GM21447 (cell line): ENCODE measurements around the gene TEX51.

ENCODE experiments used
- ATAC-seq: cut with Tn5 transposase; IDR thresholded peaks from one replicate; pipeline ENCODE4 v1.9.1; 2021; ENCODE audit not compliant: unreplicated experiment

TEX51 gene

GRCh38 chr2:126891681-126892500 lies 6.8 kb upstream of the TEX51 start:
- no peak for ATAC-seq

DNA sequence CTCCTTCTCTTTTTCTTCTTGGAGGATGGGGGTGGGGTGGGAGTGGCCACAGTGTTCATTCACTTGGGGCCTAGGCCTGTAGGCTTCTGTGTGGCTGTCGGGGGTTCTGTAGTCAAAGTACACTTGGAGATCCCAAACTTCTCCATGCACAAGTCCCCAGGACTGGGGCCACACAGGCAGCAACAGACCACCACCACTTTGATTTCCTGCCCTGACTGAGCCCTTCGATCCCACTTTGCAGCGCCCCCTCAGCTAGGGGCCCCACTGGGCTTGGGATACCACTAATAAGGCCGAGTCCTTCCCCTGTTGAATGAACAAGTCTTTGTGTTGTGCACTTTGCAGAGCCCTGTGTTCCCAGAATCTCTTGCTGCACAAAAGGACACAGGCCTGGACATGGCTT lies 5.5 kb upstream of the TEX51 start:
- ATAC-seq: no peak

- no peak for ATAC-seq
Observed at GRCh38 chr2:126893606-126894005, 5.1 kb upstream of the TEX51 start.

GRCh38 chr2:126894082-126894481 lies 4.6 kb upstream of the TEX51 start:
- ATAC-seq: no peak

DNA sequence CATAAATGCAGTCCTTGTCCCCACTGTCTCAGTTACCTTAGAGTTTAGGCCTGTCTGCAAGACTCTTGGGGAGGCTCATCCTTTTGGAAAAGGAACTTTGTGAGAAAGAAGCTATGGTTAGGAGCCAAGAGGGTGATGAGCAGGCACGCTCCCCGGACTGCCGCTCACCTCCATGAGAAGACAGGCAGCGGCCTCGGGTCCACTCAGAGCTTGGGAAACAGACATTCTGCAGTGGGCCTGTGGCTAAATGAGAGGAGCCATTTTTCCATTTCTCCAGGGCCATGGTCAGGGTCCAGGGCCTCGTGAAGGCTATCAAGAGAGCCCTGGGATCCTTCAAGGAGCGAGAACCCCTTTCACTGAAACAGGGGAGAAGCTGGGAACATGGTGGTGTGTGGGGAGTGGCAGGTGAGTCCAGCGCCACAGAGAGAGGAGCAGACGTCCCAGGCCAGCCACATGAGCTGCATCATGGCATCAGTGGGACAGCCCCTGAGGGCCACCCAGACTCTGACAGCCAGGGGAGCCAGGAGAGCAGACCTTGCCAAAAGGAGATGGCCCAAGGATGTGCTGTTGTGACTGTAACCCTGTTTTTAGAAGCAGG lies 4.0 kb upstream of the TEX51 start:
- ATAC-seq: no peak

DNA sequence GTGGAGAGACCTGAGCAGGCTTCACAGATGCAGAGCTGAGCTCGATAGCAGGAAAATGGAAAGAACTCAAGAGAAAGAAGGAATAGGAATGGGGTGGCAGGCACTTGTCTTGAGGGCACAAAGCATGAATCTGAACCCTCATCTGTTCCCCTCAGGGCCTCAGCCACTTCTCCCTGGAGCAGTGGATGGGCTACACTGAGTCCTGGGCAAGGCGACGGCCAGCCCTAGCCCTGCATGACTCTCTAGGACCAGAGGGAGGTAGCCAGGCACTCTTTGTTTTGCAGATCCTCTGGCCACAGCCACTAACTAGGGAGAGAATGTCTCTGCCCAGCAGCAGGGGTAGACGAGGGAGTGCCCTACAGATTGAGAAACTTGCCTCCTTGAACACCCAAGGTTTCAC lies 3.4 kb upstream of the TEX51 start:
- no peak for ATAC-seq

DNA sequence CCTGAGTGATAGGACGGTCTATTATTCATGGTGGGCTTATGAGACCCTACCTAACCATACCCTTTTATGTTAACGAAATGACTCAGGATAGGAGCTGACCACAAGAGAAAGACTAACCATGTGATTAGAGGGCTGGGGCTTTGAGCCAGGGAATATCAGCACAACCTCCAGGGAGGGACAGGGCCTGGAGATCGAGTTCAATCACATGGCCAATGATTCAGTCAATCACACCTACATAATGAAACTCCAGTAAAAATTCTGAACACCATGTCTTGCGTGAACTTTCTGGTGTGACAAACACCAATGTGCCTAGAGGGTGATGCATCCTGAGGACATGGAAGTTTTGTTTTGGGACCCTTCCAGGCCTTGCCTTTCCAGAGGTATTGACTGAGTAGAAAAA lies 2.2 kb upstream of the TEX51 start:
- no peak for ATAC-seq

DNA sequence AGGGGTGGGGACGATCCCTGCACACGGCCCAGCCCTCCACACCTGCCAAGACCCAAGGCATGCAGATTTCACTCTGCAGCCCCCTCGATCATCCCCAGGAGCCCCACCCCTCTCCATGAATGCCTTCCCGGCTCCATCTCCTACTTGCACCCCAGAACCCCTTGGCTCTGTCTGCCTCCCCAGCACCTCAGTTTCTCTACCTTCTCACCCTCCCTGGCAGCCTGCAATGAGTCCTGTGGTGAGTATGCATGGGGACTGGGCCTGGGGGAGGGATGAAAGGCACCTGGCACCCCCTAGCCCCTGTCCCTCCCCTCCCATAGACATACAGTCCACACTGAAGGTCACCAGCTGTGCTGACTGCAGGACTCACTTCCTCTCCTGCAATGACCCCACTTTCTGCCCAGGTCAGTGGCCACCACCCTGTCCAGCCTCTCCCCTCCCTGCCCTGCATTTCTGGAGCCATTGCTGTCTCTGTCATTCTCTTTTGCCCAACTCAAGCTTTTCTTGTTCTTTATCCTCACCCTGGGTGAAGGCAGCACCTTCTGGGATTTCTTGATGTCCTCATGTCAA lies 1.0 kb downstream of the TEX51 start:
- no peak for ATAC-seq

- ATAC-seq: no peak
Observed at GRCh38 chr2:126900646-126901319, 2.1 kb downstream of the TEX51 start.

- no peak for ATAC-seq
Observed at GRCh38 chr2:126901459-126901858, 2.8 kb downstream of the TEX51 start.

DNA sequence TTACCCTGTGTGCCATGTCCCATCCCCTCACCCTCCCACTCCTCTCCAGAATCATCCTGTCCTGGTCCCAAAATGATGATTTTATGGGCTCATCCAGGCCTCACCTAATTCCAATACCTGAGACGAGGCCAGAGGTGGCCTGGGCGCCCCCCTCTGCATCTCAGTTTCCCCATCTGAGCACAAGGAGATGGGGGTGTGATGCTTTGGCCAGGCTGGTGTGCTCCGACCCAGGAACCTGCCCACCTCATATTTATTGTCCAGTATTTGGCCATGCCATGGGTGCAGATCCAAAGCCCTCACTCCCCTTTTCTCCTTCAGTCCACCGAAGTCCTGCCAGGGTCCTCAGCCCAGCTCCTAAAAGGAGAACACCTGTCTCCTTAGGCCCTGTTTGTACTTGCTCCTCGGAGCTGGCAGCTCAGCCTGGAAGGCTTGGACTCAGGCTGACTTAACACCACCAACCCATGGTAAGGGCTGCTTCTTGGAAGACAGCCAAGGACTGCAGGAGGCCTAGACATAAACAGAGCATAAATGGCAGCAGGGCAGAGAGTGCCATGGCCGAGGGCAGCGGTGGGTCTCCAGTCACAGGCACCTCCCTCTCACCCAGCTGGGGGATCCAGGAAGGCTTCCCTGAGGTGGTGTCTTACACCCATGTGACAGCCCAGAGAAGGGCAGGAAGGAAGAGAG lies 3.6 kb downstream of the TEX51 start:
- no peak for ATAC-seq

DNA sequence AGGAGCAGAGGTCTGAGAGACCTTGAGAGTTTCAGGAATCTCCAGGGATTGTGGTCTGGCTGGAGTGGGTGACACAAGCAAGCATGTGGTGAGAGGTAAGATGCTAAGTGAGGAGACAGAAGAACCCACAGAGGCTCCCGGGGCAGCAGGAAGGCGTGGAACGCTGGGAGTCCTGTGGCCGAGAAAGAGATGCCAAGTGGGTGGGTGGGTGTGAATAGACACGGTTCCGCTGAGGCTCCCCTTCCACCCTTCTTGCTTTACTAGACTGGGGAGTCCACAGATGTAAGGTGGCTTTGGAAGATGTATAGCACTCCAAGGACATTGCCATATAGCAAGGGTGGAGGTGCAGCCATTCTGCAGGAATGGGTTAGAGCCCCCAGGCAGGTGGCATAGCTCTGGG lies 4.2 kb downstream of the TEX51 start:
- ATAC-seq: no peak

GRCh38 chr2:126905991-126906390 lies 7.3 kb downstream of the TEX51 start:
- no peak for ATAC-seq

DNA sequence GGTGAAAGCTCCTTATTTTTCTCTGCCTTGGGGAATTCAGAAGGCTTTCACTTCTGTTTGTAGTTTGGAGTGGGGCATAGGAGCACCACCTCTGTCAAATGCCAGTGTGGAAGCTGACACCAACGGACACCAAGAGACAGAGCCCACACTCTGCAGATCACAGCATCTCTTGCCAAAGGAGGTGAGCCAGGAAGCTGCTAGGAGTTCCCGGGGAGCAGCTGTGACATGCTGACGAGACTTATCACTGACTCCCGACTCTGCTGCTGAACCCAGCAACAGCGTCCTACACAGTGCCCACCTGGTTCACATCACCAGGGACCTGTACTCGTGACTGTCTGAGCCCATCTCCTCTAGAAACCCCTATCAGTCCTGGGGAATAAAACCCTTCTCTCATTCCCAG lies 8.1 kb downstream of the TEX51 start:
- ATAC-seq: no peak

DNA sequence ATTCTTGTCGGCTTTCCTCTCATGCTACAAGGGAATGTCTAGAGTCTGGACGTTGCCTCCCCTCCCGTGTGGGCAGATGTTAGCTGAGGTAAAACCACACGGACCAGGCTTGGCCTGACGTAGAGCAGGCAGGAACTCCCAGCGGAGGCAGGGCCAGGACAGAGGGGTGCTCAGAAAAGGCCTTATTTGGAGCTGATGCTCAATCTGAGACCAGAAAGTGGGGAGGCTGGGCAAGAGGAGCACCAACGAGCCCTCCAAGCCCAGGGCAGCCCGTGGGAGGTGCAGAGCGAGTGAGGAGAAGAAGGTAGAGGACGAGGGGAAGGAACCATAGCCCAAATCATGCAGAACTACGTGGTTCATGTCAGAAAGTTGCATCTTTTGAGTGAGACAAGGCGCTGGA lies 9.0 kb downstream of the TEX51 start:
- no peak for ATAC-seq

- ATAC-seq: no peak
Observed at GRCh38 chr2:126908721-126909177, 10.1 kb downstream of the TEX51 start.

GRCh38 chr2:126909366-126909765 lies 10.7 kb downstream of the TEX51 start:
- no peak for ATAC-seq

- ATAC-seq: no peak
Observed at GRCh38 chr2:126909781-126910180, 11.1 kb downstream of the TEX51 start.

DNA sequence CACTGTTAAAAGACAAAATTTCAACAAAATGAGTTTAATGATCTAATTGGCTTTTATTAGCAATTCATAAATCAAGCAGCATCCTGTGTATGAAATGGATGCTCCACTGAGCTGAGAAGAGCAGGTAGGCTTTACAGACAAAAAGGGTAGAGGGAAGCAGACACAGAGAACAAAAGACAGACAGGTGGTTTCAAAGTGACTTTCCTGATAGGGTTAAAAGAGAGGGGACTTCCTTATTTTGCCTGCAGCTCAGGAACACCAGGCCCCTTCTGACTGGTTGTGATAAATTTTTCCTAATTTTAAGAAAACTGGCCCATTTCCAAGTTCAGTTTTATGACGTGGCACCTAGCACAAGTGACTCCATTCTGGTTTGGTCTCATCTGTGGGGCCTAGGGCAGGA lies 11.9 kb downstream of the TEX51 start:
- no peak for ATAC-seq

DNA sequence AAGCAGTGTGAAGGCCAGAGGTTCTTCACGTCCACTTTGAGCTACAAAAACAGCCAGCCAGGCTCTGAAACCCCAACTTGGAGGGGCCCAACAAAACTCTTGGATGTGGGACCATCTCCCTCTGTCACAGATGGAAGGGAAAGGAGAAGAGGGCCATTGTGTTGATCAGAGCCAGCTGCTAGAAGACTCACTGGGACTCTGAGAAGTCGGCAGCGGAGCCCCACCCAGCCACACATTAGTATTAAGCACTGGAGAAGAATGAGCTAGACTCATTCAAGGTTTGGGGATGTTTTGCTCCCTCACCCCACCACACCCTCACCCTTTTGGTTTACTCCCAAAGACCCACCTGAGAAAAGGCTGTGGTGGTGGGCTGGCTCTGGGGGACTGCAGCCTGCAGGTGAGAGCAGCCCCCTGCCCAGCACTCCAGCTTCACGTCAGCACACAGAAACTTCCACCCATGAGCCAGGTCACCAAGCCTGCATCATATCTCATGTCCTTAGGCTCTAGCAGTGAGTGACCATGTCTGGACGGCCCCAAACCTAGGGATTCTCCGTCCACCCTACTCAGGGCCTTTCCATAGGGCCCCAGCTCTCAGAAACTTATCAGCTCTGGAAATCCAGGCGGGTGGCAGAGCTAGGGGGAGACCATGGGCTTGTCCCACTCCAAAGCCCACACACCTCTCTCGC lies 12.6 kb downstream of the TEX51 start:
- ATAC-seq: no peak

- no peak for ATAC-seq
Observed at GRCh38 chr2:126912201-126912600, 13.5 kb downstream of the TEX51 start.
